IMR-90 (cell line): ENCODE measurements around the gene HEXA. TPM values are rescaled to one million over a fixed set of nuclear protein-coding genes. Genes with fewer than 3 reads are reported as not detected.

Source experiments
- ATAC-seq: fragments of 200-7000 bp; cut with Tn5 transposase; 2 replicates; pipeline ENCODE4 v1.9.1; 2020; ENCODE audit warnings: low read depth, mild to moderate bottlenecking, moderate library complexity
- BruUV-seq: library from RNA; stranded (reverse); fragments of 400-500 nt; replicated peaks from 2 replicates; lab custom pipeline; 2021; lab: Mats Ljungman, UMichigan
- CTCF ChIA-PET: fragments of 300-600 bp; formaldehyde crosslinking; extraction: SDS; loops from one replicate; lab custom pipeline; 2021; ENCODE audit warnings: antibody characterized with exemption; lab: Yijun Ruan, JAX
- POLR2A ChIA-PET: fragments of 300-600 bp; sonication (Branson Sonifier 250); formaldehyde crosslinking; loops from one replicate; lab custom pipeline; 2022; ENCODE audit warnings: antibody characterized with exemption; ENCODE audit not compliant: unreplicated experiment; lab: Charles Lee
- DNase-seq: peaks from one replicate; pipeline ENCODE4 v3.0.0; 2013
- H2AFZ ChIP-seq: replicated peaks from 2 replicates; pipeline ENCODE3; 2013; ENCODE audit warnings: low read length, mild to moderate bottlenecking; ENCODE audit not compliant: poor library complexity
- H2AK5ac ChIP-seq: 2 replicates; pipeline ENCODE4 v1.6.1; 2013; ENCODE audit warnings: low read depth, low read length, inconsistent platforms
- H2AK9ac ChIP-seq: replicated peaks from 2 replicates; pipeline ENCODE3; 2013; ENCODE audit warnings: mild to moderate bottlenecking, low read depth, low read length, moderate library complexity; ENCODE audit not compliant: poor library complexity
- H2BK120ac ChIP-seq: 2 replicates; pipeline ENCODE4 v1.6.1; 2013; ENCODE audit warnings: low read depth, low read length, inconsistent platforms
- H2BK15ac ChIP-seq: 3 replicates; pipeline ENCODE4 v1.6.1; 2013; ENCODE audit warnings: low read depth, low read length, inconsistent platforms
- H2BK20ac ChIP-seq: 2 replicates; pipeline ENCODE4 v1.6.1; 2013; ENCODE audit warnings: low read depth, mild to moderate bottlenecking, inconsistent platforms, low read length, moderate library complexity
- H2BK5ac ChIP-seq: 2 replicates; pipeline ENCODE4 v1.6.1; 2013; ENCODE audit warnings: mild to moderate bottlenecking, low read depth, low read length, inconsistent platforms; ENCODE audit not compliant: poor library complexity, severe bottlenecking
- H3K14ac ChIP-seq: replicated peaks from 2 replicates; pipeline ENCODE4 v1.6.1; 2013; ENCODE audit warnings: low read depth, low read length, inconsistent platforms
- H3K18ac ChIP-seq: 2 replicates; pipeline ENCODE4 v1.6.1; 2013; ENCODE audit warnings: low read depth, low read length, control low read depth
- H3K23ac ChIP-seq: 2 replicates; pipeline ENCODE4 v1.6.1; 2013; ENCODE audit warnings: low read depth, low read length, inconsistent platforms
- H3K27ac ChIP-seq: 2 replicates; pipeline ENCODE4 v1.5.1; 2013; ENCODE audit warnings: mild to moderate bottlenecking, control low read depth, low read length; ENCODE audit not compliant: insufficient read depth
- H3K27me3 ChIP-seq: 2 replicates; pipeline ENCODE4 v1.6.1; 2013; ENCODE audit warnings: low read length; ENCODE audit not compliant: control insufficient read depth, insufficient read depth
- H3K36me3 ChIP-seq: 2 replicates; pipeline ENCODE4 v1.6.1; 2013; ENCODE audit warnings: low read length, mixed read lengths; ENCODE audit not compliant: control insufficient read depth, insufficient read depth
- H3K4ac ChIP-seq: 2 replicates; pipeline ENCODE4 v1.6.1; 2013; ENCODE audit warnings: low read depth, low read length, inconsistent platforms
- H3K4me1 ChIP-seq: 2 replicates; pipeline ENCODE4 v1.6.1; 2013; ENCODE audit warnings: low read length, mixed read lengths; ENCODE audit not compliant: control insufficient read depth, insufficient read depth
- H3K4me2 ChIP-seq: 2 replicates; pipeline ENCODE4 v1.6.1; 2013; ENCODE audit warnings: low read depth, mild to moderate bottlenecking, control low read depth, low read length, moderate library complexity
- H3K4me3 ChIP-seq: 2 replicates; pipeline ENCODE4 v1.5.1; 2013; ENCODE audit warnings: low read depth, mild to moderate bottlenecking, control low read depth, low read length, moderate library complexity; ENCODE audit not compliant: insufficient read depth
- H3K56ac ChIP-seq: 2 replicates; pipeline ENCODE4 v1.6.1; 2013; ENCODE audit warnings: low read length, inconsistent platforms; ENCODE audit not compliant: insufficient read depth; ENCODE audit errors: extremely low read depth
- H3K79me1 ChIP-seq, 2 experiments: 2 replicates each; pipeline ENCODE4 v1.6.1; 2013; ENCODE audit warnings: low read length in 2 of 2, inconsistent platforms in 1 of 2, low read depth in 1 of 2
- H3K9ac ChIP-seq: 2 replicates; pipeline ENCODE4 v1.6.1; 2013; ENCODE audit warnings: low read depth, low read length, control low read depth
- H3K9me1 ChIP-seq: 2 replicates; pipeline ENCODE4 v1.6.1; 2013; ENCODE audit warnings: low read length, inconsistent platforms; ENCODE audit not compliant: insufficient read depth
- H3K9me3 ChIP-seq: 2 replicates; pipeline ENCODE4 v1.6.1; 2013; ENCODE audit warnings: low read length; ENCODE audit not compliant: control insufficient read depth, insufficient read depth
- H4K20me1 ChIP-seq: 2 replicates; pipeline ENCODE4 v1.6.1; 2013; ENCODE audit warnings: low read length, inconsistent platforms; ENCODE audit not compliant: insufficient read depth
- H4K5ac ChIP-seq: 2 replicates; pipeline ENCODE4 v1.6.1; 2013; ENCODE audit warnings: mild to moderate bottlenecking, low read depth, low read length, control low read depth
- H4K8ac ChIP-seq, 2 experiments: 2 replicates each; pipeline ENCODE4 v1.6.1; 2013; ENCODE audit warnings: low read depth in 2 of 2, low read length in 2 of 2, control low read depth in 1 of 2, inconsistent platforms in 1 of 2
- H4K91ac ChIP-seq: 2 replicates; pipeline ENCODE4 v1.6.1; 2013; ENCODE audit warnings: low read depth, low read length, inconsistent platforms; ENCODE audit not compliant: insufficient read depth
- BHLHE40 ChIP-seq: fragments of 150-350 bp; IDR thresholded peaks from 2 replicates; pipeline ENCODE4 v1.6.1; 2016; ENCODE audit warnings: mild to moderate bottlenecking, low read depth, low read length
- CEBPB ChIP-seq: IDR thresholded peaks from 2 replicates; pipeline ENCODE4 v1.6.1; 2012; ENCODE audit warnings: low read depth, low read length, improper control_type of control experiment
- CHD1 ChIP-seq: IDR thresholded peaks from 2 replicates; pipeline ENCODE4 v1.6.1; 2012; ENCODE audit warnings: low read depth, low read length, improper control_type of control experiment
- FOS ChIP-seq: fragments of 150-350 bp; IDR thresholded peaks from 2 replicates; pipeline ENCODE4 v1.6.1; 2016; ENCODE audit warnings: low read depth, low read length
- MAFK ChIP-seq: IDR thresholded peaks from 2 replicates; pipeline ENCODE4 v1.6.1; 2012; ENCODE audit warnings: low read depth, low read length, improper control_type of control experiment
- MAZ ChIP-seq: IDR thresholded peaks from 2 replicates; pipeline ENCODE4 v1.6.1; 2012; ENCODE audit warnings: low read depth, mild to moderate bottlenecking, low read length, improper control_type of control experiment, moderate library complexity, borderline replicate concordance
- MXI1 ChIP-seq: IDR thresholded peaks from 2 replicates; pipeline ENCODE4 v1.6.1; 2012; ENCODE audit warnings: low read depth, mild to moderate bottlenecking, low read length, moderate library complexity, borderline replicate concordance
- NFE2L2 ChIP-seq: fragments of 150-350 bp; IDR thresholded peaks from 2 replicates; pipeline ENCODE4 v1.6.1; 2016; ENCODE audit warnings: low read depth, mild to moderate bottlenecking, low read length
- RCOR1 ChIP-seq: IDR thresholded peaks from 2 replicates; pipeline ENCODE4 v1.6.1; 2012; ENCODE audit warnings: mild to moderate bottlenecking, low read length, improper control_type of control experiment; ENCODE audit not compliant: insufficient replicate concordance
- SMC3 ChIP-seq: fragments of 150-350 bp; IDR thresholded peaks from 2 replicates; pipeline ENCODE4 v1.6.1; 2016; ENCODE audit warnings: low read depth, mild to moderate bottlenecking, antibody characterized with exemption, low read length, moderate library complexity
- WGBS, 2 experiments: methylation state at CpG; one replicate each; pipeline versions ENCODE4 v1.1.5 to v1.1.7; 2013; ENCODE audit warnings: missing lambda C conversion rate in 2 of 2; ENCODE audit not compliant: insufficient read length in 1 of 2; ENCODE audit errors: extremely low coverage in 2 of 2; 5-methylcytosine and 5-hydroxymethylcytosine counted together
- dilution Hi-C: fragments of 300-500 bp; cut with HindIII; formaldehyde crosslinking; loops from one replicate; pipeline ENCODE4 v1.14.3; 2018; ENCODE audit warnings: low sequenced_read_pairs; ENCODE audit not compliant: unreplicated experiment
- in situ Hi-C: fragments of 300-500 bp; cut with MboI; formaldehyde crosslinking; loops from 3 replicates; pipeline ENCODE4 v1.14.3; 2019; ENCODE audit warnings: low sequenced_read_pairs, inconsistent platforms, mixed read lengths
- intact Hi-C: fragments of 100-400 bp; cut with micrococcal nuclease; formaldehyde crosslinking; loops from 2 replicates; pipeline ENCODE4 v1.10.0; 2022
- polyA plus RNA-seq, 3 experiments: library from polyadenylated mRNA; depleted of rRNA; stranded (reverse); fragments of >200 nt; gene quantifications; 2 replicates each; pipeline ENCODE4 v1.2.3, GENCODE V29; 2012; ENCODE audit warnings: low replicate concordance in 1 of 3
- total RNA-seq: library from RNA; depleted of rRNA; stranded (reverse); fragments of >200 nt; gene quantifications from 2 replicates; pipeline ENCODE4 v1.2.3, GENCODE V29; 2012
- TF ChIP-seq, protein P1 (sequence below): fragments of 150-350 bp; IDR thresholded peaks from 2 replicates; pipeline ENCODE4 v1.6.1; 2017; ENCODE audit warnings: mild to moderate bottlenecking, antibody characterized with exemption, low read length, low read depth
- TF ChIP-seq, protein P2 (sequence below): fragments of 150-350 bp; IDR thresholded peaks from 2 replicates; pipeline ENCODE4 v1.6.1; 2016; ENCODE audit warnings: low read depth, mild to moderate bottlenecking, low read length, moderate library complexity, borderline replicate concordance
- TF ChIP-seq, protein P3 (sequence below): conservative IDR thresholded peaks from 2 replicates; pipeline ENCODE4 v1.5.1; 2012; ENCODE audit warnings: mild to moderate bottlenecking, low read depth, low read length, improper control_type of control experiment

The HEXA gene
- total and polyA plus RNA-seq, 2 of the 4 experiments (the other 2 are of a cell fraction) = 19.4 to 115 TPM

DNA sequence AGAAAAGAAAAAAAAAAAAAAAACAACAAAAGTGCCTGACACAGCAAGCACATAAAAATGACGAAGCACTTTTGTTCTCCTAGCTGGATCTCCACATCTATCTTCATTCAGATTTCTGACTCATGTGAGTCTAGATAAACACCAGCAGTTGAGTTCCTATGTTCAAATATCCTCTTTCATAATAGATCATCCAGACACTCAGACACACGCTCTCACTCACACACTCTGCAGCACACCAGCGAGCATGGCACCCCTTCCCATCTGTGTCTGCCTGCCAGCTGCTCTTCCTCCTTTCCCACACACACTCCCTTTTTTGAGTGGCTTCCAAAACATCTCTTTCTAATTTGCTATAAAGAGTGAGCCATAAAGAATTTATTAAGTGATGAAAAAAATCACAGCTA lies 36.0 kb downstream of the HEXA start:
- H3K36me3 ChIP-seq = peaks cover 14% of the 10 kb centered on the region
- H3K27ac ChIP-seq = no peak overlapping the region
- no peak overlapping the region for H3K56ac ChIP-seq
- H2AFZ ChIP-seq = no peak overlapping the region
- peak; percentile 11; the same call in 1 of the 2 replicates for TF ChIP-seq CEBPB
- no peak for TF ChIP-seq CHD1
- TF ChIP-seq MAZ = 0 out of 2 replicates have a peak, but pooled peaks have one; percentile 29
- TF ChIP-seq, protein P1, sequence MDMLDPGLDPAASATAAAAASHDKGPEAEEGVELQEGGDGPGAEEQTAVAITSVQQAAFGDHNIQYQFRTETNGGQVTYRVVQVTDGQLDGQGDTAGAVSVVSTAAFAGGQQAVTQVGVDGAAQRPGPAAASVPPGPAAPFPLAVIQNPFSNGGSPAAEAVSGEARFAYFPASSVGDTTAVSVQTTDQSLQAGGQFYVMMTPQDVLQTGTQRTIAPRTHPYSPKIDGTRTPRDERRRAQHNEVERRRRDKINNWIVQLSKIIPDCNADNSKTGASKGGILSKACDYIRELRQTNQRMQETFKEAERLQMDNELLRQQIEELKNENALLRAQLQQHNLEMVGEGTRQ = no peak
- peak; percentile 73 for TF ChIP-seq MXI1
- TF ChIP-seq BHLHE40 = peak; percentile 82
- peak; percentile 79 for TF ChIP-seq MAFK
- TF ChIP-seq, protein P2, sequence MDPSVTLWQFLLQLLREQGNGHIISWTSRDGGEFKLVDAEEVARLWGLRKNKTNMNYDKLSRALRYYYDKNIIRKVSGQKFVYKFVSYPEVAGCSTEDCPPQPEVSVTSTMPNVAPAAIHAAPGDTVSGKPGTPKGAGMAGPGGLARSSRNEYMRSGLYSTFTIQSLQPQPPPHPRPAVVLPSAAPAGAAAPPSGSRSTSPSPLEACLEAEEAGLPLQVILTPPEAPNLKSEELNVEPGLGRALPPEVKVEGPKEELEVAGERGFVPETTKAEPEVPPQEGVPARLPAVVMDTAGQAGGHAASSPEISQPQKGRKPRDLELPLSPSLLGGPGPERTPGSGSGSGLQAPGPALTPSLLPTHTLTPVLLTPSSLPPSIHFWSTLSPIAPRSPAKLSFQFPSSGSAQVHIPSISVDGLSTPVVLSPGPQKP = no peak
- TF ChIP-seq RCOR1 = peak; percentile 78
- TF ChIP-seq SMC3 = no peak
- TF ChIP-seq NFE2L2 = peak; percentile 89
- peak; percentile 41; the same call in 1 of the 2 replicates for TF ChIP-seq FOS
- TF ChIP-seq, protein P3, sequence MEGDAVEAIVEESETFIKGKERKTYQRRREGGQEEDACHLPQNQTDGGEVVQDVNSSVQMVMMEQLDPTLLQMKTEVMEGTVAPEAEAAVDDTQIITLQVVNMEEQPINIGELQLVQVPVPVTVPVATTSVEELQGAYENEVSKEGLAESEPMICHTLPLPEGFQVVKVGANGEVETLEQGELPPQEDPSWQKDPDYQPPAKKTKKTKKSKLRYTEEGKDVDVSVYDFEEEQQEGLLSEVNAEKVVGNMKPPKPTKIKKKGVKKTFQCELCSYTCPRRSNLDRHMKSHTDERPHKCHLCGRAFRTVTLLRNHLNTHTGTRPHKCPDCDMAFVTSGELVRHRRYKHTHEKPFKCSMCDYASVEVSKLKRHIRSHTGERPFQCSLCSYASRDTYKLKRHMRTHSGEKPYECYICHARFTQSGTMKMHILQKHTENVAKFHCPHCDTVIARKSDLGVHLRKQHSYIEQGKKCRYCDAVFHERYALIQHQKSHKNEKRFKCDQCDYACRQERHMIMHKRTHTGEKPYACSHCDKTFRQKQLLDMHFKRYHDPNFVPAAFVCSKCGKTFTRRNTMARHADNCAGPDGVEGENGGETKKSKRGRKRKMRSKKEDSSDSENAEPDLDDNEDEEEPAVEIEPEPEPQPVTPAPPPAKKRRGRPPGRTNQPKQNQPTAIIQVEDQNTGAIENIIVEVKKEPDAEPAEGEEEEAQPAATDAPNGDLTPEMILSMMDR = no peak
- no peak overlapping the region for H2BK15ac ChIP-seq
- peaks cover 6% of the 10 kb centered on the region for H3K4me1 ChIP-seq
- H3K18ac ChIP-seq = no peak overlapping the region
- in situ Hi-C loops = no loop called here
- no peaks in the 10 kb centered on the region for H3K27me3 ChIP-seq
- no TSS peak for BruUV-seq
- no peak overlapping the region for H3K4me3 ChIP-seq
- no peak overlapping the region for H3K23ac ChIP-seq
- peak; percentile 91 for DNase-seq
- intact Hi-C loops = loop anchor here (2.0 kb wide), 1 partner anchor 19 kb away; the partner anchor contains the start of gene CELF6
- ATAC-seq = peak; percentile 68
- H4K5ac ChIP-seq = no peak overlapping the region
- no peak overlapping the region for H3K9ac ChIP-seq
- no peak overlapping the region for H2AK9ac ChIP-seq
- H2AK5ac ChIP-seq = no peak overlapping the region
- no peak overlapping the region for H3K4ac ChIP-seq
- dilution Hi-C loops = no loop called here
- H3K14ac ChIP-seq = no peak overlapping the region
- no peak overlapping the region for H4K8ac ChIP-seq
- H2BK20ac ChIP-seq = no peak overlapping the region
- no peak overlapping the region for H2BK5ac ChIP-seq
- no CpG with 5 or more reads among the region's 3 CpGs for WGBS, 2 experiments
- H3K79me1 ChIP-seq = no peaks in the 10 kb centered on the region
- H4K20me1 ChIP-seq = peaks cover 18% of the 10 kb centered on the region
- H3K4me2 ChIP-seq = no peak overlapping the region
- POLR2A ChIA-PET = no interaction called here
- peaks cover 4% of the 10 kb centered on the region for H3K9me1 ChIP-seq
- CTCF ChIA-PET = interaction anchor here (0.6 kb wide), 1 partner anchor 744 kb away, joined by 5 read pairs; no protein-coding TSS in a partner anchor
- no peaks in the 10 kb centered on the region for H3K9me3 ChIP-seq
- H4K91ac ChIP-seq = no peak overlapping the region
- no peak overlapping the region for H2BK120ac ChIP-seq
